GM18502 (cell line): Measurements from ENCODE around the gene MED13L.
"Not testable (repeated sequence)": the region's sequence is repeated elsewhere in the genome, so short reads cannot be mapped to it uniquely, and the experiment has no call there.

Source experiments
- ATAC-seq: cut with Tn5 transposase; IDR thresholded peaks from one replicate; pipeline ENCODE4 v1.9.1; 2021; ENCODE audit warnings: mild to moderate bottlenecking; ENCODE audit not compliant: unreplicated experiment, poor library complexity

MED13L gene

GRCh38 chr12:116249938-116250337 lies 27.6 kb downstream of the MED13L start:
- ATAC-seq = no peak

DNA sequence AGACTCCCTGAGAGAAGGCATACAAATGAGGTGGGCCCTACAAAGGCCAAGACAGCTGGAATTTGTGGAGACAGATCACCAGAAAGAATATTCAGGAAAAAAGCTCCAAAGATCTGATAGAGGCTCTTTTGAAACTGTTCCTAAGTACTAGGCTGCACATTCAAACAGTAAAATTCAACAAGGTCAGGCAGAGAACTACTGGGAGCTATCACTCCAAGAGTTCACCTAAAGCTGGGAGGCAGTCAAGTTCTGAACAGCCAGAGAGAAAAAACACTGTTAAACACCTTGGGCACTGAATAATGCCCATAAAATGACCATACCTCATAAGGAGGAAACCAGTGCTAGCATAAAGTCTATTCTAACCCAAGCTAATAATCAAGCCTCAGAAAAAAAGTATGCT lies 28.6 kb downstream of the MED13L start:
- no peak for ATAC-seq

DNA sequence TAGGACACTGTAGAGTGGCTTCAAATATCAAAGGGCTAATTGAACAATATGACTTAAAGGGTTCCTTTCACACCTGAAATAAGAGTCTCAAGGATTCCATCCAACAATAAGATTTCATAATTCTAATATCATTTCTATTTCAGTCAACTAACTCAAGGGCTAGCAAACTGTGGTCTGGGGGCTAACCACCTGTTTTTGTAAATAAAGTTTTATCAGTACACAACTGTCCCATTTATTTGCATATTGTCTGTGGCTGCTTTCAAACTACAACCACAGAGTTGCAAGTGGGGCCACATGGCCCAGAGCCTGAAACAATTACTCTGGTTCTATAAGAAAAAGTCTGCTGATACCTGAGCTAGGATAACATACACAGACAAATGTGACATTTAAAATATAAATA lies 29.1 kb downstream of the MED13L start:
- no peak for ATAC-seq

DNA sequence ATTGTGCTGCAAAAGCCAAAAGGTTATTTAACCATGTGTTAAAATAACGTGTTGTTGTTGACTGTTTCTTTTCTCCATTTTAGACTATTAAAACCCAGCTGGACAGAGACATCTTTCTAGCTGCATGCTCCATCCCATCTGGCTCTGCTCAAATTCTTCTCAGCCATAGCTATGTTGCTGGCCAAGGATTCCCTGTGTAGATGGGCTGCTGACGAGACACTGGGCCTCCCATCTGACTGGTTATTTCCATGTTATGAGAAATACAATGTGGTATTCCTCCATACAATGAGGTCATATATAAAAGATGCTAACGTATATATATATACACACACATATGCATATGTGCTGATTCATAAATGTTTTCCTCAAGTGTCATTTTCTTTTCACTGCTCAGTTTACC lies 30.1 kb downstream of the MED13L start:
- no peak for ATAC-seq

DNA sequence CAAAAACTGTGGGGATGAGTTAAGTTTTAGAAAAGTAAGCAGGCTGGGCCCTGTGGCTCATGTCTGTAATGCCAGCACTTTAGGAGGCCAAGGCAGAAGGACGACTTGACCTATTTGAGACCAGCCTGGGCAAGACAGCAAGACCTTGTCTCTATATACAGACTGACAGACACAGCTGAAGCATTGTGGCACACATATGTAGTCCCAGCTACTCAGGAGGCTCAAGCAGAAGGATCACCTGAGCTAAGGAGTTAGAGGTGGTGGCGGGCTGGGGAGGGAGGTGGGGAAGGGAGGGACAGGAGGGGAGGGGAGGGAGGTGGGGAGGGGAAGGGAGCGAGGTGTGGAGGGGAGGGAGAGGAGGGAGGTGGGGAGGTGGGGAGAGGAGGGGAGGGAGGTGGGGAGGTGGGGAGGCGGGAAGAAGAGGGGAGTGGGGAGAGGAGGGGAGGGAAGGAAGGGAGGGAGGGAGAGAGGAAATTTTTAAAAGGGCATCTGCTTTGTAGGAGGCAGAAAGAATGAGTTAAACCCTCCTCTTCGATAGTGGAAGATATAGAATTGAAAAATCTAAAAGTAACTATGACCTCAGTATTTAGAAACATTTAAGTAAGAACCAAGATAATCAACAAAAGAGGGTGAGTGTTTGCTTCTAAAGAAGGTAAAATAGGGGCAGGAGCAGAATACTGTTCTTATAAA lies 30.9 kb downstream of the MED13L start:
- no peak for ATAC-seq

DNA sequence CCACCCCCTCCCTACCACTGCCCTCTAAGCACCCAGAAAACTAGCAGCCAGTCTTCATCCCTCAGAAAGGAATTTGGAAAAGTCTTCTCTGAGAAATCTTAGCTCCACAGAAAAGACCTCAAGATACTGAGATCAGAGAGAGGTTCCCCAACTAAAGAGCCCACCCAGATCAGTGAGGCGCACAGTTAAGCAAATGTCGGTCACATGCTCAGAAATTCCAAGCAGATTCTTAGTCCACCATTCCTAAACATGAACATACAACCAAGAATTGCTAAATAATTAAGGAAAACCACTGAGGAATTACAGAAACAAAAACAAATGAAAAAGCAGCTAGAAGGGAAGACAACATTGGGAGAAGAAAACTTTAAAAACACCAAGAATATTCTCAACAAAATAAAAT lies 32.3 kb downstream of the MED13L start:
- no peak for ATAC-seq

- ATAC-seq = no peak
Measured at GRCh38 chr12:116244474-116245090, 32.9 kb downstream of the MED13L start.

DNA sequence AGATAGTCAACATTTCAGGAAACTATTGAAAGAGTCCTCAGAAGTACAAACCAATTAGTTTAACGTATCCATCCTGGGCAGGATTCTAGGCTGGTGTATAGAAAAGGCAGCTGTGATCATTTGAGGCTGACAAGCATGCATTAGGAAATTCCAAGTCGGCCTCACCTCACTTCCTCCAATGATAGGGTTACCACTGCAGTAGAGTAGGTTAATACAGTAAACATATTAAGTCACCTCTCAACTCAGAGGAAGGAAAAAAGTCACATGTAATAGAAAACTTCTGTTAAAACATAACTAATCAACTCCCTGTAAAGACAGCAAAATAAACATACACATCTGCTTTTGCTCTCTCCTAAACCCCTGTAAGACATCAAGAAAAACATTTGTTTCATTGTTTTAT lies 33.5 kb downstream of the MED13L start:
- ATAC-seq = no peak

GRCh38 chr12:116242740-116243139 lies 34.8 kb downstream of the MED13L start:
- ATAC-seq = no peak

- ATAC-seq = no peak
Measured at GRCh38 chr12:116241157-116241759, 36.2 kb downstream of the MED13L start.

DNA sequence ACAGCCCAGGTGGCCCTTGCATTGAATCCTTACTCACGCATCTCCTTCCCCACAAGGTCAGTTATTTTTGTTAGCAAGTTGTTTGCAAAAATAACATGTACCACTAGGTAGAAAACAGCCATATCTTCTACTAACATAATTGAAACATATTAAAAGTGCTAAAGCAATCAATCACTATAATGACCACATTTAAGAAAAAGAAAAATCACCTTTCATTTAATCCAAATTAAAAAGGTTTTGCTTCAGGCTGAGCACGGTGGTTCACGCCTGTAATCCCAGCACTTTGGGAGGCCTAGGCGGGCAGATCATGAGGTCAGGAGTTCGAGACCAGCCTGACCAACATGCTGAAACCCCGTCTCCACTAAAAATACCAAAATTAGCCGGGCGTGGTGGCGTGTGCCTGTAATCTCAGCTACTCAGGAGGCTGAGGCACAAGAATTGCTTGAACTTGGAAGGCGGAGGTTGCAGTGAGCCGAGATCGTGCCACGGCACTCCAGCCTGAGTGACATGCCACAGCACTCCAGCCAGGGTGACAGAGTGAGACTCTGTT lies 38.8 kb downstream of the MED13L start:
- ATAC-seq = not testable (repeated sequence)

GRCh38 chr12:116238149-116238548 lies 39.3 kb downstream of the MED13L start:
- ATAC-seq = no peak

GRCh38 chr12:116236976-116237375 lies 40.5 kb downstream of the MED13L start:
- ATAC-seq = no peak

- no peak for ATAC-seq
Measured at GRCh38 chr12:116236148-116236731, 41.3 kb downstream of the MED13L start.

- not testable (repeated sequence) for ATAC-seq
Measured at GRCh38 chr12:116234148-116234547, 43.3 kb downstream of the MED13L start.

- no peak for ATAC-seq
Measured at GRCh38 chr12:116233669-116234068, 43.8 kb downstream of the MED13L start.

GRCh38 chr12:116227811-116228210 lies 49.7 kb downstream of the MED13L start:
- ATAC-seq = no peak

DNA sequence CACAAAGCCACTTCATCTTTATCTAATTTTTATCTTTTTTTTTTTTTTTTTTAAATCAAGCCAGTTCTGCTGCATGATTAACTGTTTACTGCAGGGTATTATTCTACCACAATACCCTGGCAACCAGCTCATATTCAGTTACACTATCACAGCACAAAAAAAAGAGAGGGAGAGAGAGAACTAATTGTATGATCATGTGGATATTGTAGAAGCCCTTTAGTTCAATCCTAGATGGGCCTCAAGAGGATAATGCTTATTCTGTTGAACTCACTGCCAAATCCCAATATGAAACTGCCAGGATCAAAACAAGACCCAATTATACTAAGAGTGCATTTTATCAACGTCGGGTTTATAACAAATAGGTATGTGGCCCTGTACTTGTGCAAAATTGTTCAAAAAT lies 51.5 kb downstream of the MED13L start:
- ATAC-seq = no peak

GRCh38 chr12:116222358-116222757 lies 55.1 kb downstream of the MED13L start:
- ATAC-seq = no peak

DNA sequence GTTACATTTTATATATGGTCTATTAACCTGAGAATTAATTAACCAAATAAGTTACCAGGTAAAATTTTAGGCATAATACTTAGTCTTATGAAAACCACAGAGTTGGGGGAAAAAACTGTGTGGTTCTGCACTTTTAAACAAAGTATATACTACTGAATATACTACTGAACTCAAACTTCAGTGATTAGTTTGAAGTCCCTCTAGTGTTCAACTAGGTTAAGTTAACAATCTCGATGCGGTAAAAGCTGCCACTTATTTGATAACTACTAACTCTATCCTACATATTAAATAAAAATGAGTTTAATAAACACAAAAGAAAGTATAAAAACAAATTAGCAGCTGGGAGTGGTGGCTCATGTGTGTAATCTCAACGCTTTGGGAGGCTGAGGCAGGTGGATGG lies 56.7 kb downstream of the MED13L start:
- no peak for ATAC-seq

DNA sequence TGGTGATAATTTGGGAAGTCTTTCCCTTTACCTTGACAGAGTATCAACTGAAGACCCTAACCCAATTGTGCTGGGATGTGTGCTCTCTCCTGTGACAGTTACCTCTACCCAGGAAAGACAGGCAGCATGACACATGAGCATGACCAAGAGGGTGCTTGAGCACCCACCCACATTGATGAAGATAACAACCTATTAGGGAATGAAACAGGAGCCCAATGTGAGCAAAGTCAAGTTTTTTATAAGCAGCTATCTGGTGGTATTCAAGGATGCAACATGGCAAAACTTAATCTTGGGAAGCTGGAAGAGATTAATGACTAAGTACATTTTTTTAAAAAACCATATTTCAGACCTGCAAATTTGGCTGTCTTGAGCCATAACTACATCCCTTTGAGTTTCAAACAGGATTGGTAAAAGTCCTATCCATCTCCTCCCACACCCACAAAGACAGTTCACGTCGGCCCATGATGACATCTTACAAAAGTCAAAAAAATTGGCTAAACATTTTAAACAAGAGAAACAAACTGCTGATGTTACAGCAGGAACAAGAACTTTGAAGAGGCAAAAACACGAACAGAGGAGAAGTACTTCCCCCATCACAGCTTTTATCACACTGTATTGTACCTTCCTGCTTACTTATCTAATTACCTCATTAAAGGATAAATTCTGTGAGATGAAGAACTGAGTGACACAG lies 60.3 kb downstream of the MED13L start:
- ATAC-seq = no peak
